Measurements from ENCODE around the gene TP53TG3B.
"Not testable (repeated sequence)": the region's sequence is repeated elsewhere in the genome, so short reads cannot be mapped to it uniquely, and the experiment has no call there.

Gene TP53TG3B, protein sequence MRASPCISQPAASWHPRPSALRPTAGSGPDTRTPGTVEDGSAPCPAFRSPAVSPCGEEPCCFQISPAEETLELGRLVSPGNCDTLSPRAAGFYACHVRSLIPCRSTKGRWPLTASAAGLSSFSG

DNA sequence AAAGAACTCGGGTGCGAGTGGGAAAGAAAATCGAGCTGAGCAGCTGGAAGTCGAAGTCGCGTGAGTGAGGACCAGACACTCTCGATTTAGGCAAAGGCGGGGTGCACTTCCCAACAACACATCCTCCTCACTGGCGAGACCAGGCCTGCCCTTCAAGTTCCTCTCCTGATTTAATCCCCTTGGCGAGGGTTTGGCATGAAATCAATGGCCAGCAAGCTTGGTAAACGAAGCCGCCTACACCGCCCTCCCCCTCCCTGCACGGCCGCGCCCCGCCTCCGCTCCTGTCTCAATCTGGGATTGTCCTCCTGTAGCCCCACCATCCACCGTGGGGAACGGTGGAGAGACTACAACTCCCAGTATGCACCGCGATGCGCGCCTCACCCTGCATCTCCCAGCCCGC lies at the start of gene TP53TG3B:
Gene TP53TG3B, plus strand, starts transcription at position 301 of the 400 bp plus-strand sequence. Its CDS starts 68 bp downstream, at position 369.
- not testable (repeated sequence) for DNase-seq (ENCODE audit: low read depth)

DNA sequence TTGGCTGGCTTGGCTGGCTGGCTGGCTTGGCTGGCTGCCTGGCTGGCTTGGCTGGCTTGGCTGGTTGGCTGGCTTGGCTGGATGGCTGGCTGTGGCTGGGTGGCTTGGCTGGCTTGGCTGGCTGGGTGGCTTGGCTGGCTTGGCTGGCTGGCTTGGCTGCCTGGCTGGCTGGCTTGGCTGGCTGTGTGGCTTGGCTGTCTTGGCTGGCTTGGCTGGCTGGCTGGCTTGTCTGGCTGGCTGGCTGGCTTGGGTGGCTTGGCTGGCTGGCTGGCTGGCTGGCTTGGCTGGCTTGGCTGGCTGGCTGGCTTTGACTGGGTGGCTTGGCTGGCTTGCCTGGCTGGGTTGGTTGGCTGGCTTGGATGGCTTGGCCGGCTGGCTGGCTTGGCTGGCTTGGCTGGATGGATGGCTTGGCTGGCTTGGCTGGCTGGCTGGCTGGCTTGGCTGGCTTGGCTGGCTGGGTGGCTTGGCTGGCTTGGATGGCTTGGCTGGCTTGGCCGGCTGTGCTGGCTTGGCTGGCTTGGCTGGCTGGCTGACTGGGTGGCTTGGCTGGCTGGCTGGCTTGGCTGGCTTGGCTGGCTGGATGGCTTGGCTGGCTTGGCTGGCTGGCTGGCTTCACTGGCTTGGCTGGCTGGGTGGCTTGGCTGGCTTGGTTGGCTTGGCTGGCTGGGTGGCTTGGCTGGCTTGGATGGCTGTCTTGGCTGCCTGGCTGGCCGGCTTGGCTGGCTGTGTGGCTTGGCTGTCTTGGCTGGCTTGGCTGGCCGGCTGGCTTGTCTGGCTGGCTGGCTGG lies 24.2 kb upstream of the TP53TG3B start:
- DNase-seq (ENCODE audit: low read depth) = peak; percentile 20

DNA sequence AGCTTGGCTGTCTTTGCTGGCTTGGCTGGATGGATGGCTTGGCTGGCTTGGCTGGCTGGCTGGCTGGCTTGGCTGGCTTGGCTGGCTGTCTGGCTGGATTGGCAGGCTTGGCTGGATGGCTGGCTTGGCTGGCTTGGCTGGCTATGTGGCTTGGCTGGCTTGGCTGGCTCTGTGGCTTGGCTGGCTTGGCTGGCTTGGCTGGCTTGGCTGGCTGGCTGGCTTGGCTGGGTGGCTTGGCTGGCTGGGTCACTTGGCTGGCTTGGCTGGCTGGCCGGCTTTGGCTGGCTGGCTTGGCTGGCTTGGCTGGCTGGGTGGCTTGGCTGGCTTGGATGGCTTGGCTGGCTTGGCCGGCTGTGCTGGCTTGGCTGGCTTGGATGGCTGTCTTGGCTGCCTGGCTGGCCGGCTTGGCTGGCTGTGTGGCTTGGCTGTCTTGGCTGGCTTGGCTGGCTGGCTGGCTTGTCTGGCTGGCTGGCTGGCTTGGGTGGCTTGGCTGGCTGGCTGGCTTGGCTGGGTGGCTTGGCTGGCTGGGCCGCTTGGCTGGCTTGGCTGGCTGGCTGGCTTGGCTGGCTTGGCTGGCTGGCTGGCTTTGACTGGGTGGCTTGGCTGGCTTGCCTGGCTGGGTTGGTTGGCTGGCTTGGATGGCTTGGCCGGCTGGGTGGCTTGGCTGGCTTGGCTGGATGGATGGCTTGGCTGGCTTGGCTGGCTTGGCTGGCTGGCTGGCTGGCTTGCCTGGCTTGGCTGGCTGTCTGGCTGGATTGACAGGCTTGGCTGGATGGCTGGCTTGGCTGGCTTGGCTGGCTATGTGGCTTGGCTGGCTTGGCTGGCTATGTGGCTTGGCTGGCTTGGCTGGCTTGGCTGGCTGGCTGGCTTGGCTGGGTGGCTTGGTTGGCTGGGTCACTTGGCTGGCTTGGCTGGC lies 22.8 kb upstream of the TP53TG3B start:
- peak; percentile 7 for DNase-seq (ENCODE audit: low read depth)

DNA sequence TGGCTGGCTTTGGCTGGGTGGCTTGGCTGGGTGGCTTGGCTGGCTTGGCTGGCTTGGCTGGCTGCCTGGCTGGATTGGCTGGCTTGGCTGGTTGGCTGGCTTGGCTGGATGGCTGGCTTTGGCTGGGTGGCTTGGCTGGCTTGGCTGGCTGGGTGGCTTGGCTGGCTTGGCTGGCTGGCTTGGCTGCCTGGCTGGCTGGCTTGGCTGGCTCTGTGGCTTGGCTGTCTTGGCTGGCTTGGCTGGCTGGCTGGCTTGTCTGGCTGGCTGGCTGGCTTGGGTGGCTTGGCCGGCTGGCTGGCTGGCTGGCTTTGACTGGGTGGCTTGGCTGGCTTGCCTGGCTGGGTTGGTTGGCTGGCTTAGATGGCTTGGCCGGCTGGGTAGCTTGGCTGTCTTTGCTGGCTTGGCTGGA lies 22.1 kb upstream of the TP53TG3B start:
- peak; percentile 4 for DNase-seq (ENCODE audit: low read depth)

DNA sequence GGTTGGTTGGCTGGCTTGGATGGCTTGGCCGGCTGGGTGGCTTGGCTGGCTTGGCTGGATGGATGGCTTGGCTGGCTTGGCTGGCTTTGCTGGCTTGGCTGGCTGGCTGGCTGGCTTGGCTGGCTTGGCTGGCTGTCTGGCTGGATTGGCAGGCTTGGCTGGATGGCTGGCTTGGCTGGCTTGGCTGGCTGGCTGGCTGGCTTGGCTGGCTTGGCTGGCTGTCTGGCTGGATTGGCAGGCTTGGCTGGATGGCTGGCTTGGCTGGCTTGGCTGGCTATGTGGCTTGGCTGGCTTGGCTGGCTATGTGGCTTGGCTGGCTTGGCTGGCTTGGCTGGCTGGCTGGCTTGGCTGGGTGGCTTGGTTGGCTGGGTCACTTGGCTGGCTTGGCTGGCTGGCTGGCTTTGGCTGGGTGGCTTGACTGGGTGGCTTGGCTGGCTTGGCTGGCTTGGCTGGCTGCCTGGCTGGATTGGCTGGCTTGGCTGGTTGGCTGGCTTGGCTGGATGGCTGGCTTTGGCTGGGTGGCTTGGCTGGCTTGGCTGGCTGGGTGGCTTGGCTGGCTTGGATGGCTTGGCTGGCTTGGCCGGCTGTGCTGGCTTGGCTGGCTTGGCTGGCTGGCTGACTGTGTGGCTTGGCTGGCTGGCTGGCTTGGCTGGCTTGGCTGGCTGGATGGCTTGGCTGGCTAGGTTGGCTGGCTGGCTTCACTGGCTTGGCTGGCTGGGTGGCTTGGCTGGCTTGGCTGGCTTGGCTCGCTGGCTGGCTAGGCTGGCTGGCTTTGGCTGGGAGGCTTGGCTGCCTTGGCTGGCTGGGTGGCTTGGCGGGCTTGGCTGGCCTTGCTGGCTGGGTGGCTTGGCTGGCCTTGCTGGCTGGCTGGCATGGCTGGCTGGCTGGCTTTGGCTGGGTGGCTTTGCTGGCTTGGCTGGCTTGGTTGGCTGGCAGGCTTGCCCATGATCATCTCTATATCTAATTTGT lies 21.3 kb upstream of the TP53TG3B start:
- DNase-seq (ENCODE audit: low read depth) = peak; percentile 28
